Hepatocyte (in vitro differentiated cells): ENCODE data around the gene ADD1. TPM values are rescaled to one million over a fixed set of nuclear protein-coding genes. Genes with fewer than 3 reads are reported as not detected.
"Not testable (repeated sequence)": the region's sequence is repeated elsewhere in the genome, so short reads cannot be mapped to it uniquely, and the experiment has no call there.

ENCODE experiments used
- DNase-seq: peaks from one replicate; pipeline ENCODE4 v3.0.0-alpha.2; 2016; ENCODE audit warnings: low spot score
- H2AFZ ChIP-seq: fragments of 200-600 bp; sonication (generic); 2 replicates; pipeline ENCODE4 v1.6.0; 2016; ENCODE audit warnings: antibody characterized with exemption, mild to moderate bottlenecking
- H3K27ac ChIP-seq: fragments of 200-600 bp; sonication (generic); 2 replicates; pipeline ENCODE4 v1.5.1; 2016; ENCODE audit warnings: mild to moderate bottlenecking
- H3K27me3 ChIP-seq: fragments of 200-600 bp; sonication (generic); 2 replicates; pipeline ENCODE4 v1.6.1; 2016
- H3K36me3 ChIP-seq: fragments of 200-600 bp; sonication (generic); replicated peaks from 2 replicates; pipeline ENCODE4 v1.5.1; 2016; ENCODE audit warnings: low read depth; ENCODE audit not compliant: insufficient read depth
- H3K4me1 ChIP-seq: fragments of 200-600 bp; sonication (generic); 2 replicates; pipeline ENCODE4 v1.5.1; 2016; ENCODE audit warnings: mild to moderate bottlenecking, moderate library complexity; ENCODE audit not compliant: insufficient read depth
- H3K4me2 ChIP-seq: fragments of 200-600 bp; sonication (generic); 2 replicates; pipeline ENCODE4 v1.6.0; 2016
- H3K4me3 ChIP-seq: fragments of 200-600 bp; sonication (generic); 2 replicates; pipeline ENCODE4 v1.5.1; 2016; ENCODE audit warnings: mild to moderate bottlenecking
- H3K79me2 ChIP-seq: fragments of 200-600 bp; sonication (generic); 2 replicates; pipeline ENCODE4 v1.6.0; 2017; ENCODE audit warnings: mild to moderate bottlenecking
- H3K9me2 ChIP-seq: fragments of 200-600 bp; sonication (generic); replicated peaks from 2 replicates; pipeline ENCODE4 v1.6.0; 2017; ENCODE audit warnings: mild to moderate bottlenecking; ENCODE audit not compliant: insufficient read depth
- H3K9me3 ChIP-seq: fragments of 200-600 bp; sonication (generic); 2 replicates; pipeline ENCODE4 v1.5.1; 2016; ENCODE audit warnings: low read depth, mild to moderate bottlenecking
- H4K20me1 ChIP-seq: fragments of 200-600 bp; sonication (generic); 2 replicates; pipeline ENCODE4 v1.6.0; 2016; ENCODE audit warnings: mild to moderate bottlenecking; ENCODE audit not compliant: insufficient read depth, poor library complexity, severe bottlenecking
- CTCF ChIP-seq: fragments of 200-600 bp; sonication (generic); IDR thresholded peaks from 2 replicates; pipeline ENCODE4 v1.5.1; 2016; ENCODE audit warnings: antibody characterized with exemption, mild to moderate bottlenecking; ENCODE audit not compliant: poor library complexity
- EZH2 ChIP-seq: fragments of 200-600 bp; sonication (generic); IDR thresholded peaks from 2 replicates; pipeline ENCODE4 v1.6.1; 2016; ENCODE audit warnings: antibody characterized with exemption, mild to moderate bottlenecking, borderline replicate concordance
- EZH2phosphoT487 ChIP-seq: fragments of 200-600 bp; sonication (generic); IDR thresholded peaks from one replicate; pipeline ENCODE4 v1.6.1; 2018; ENCODE audit warnings: antibody characterized with exemption, mild to moderate bottlenecking, low read depth, moderate library complexity; ENCODE audit not compliant: unreplicated experiment, severe bottlenecking
- WGBS: methylation state at CpG from one replicate; pipeline ENCODE4 v1.1.6; 2016; ENCODE audit warnings: low lambda C conversion rate; ENCODE audit errors: missing lambda C conversion rate; 5-methylcytosine and 5-hydroxymethylcytosine counted together
- polyA plus RNA-seq: library from polyadenylated mRNA; unstranded; fragments of >200 nt; fragmentation: Nextera tagmentation; extraction: Ambion mirVana; gene quantifications from 2 replicates; pipeline ENCODE4 v1.2.1, GENCODE V29; 2016
- total RNA-seq: library from RNA; depleted of rRNA; stranded (reverse); fragments of >200 nt; gene quantifications from 2 replicates; pipeline ENCODE4 v1.2.3, GENCODE V29; 2014

The ADD1 gene
- total and polyA plus RNA-seq, 2 experiments from 2014 or later: 179 to 208 TPM

GRCh38 chr4:2950221-2950989, 106.8 kb downstream of the ADD1 start:
- Histone ChIP-seq H2AFZ (no peak overlapping the region), H3K9me2 (no peaks in the 10 kb centered on the region), H3K9me3 (no peaks in the 10 kb centered on the region), H3K36me3 (no peaks in the 10 kb centered on the region), H4K20me1 (no peaks in the 10 kb centered on the region), H3K27me3 (no peaks in the 10 kb centered on the region), H3K4me3 (no peak overlapping the region), H3K79me2 (peaks cover 4% of the 10 kb centered on the region), H3K4me2 (no peak overlapping the region), H3K27ac (no peak overlapping the region), H3K4me1 (no peaks in the 10 kb centered on the region)
- TF ChIP-seq EZH2phosphoT487 (no peak), EZH2 (no peak), CTCF (no peak)
- 96% methylated on average over 16 of the region's 16 CpGs for WGBS
- no peak for DNase-seq

GRCh38 chr4:2953496-2953895, 109.9 kb downstream of the ADD1 start:
- H3K4me3 ChIP-seq: no peak overlapping the region
- no peak for TF ChIP-seq CTCF
- no peak for TF ChIP-seq EZH2
- no peak for TF ChIP-seq EZH2phosphoT487
- no peak for DNase-seq
- H3K9me2 ChIP-seq: no peaks in the 10 kb centered on the region
- no peak overlapping the region for H3K27ac ChIP-seq
- no peaks in the 10 kb centered on the region for H3K36me3 ChIP-seq
- no peak overlapping the region for H3K4me2 ChIP-seq
- WGBS: 94% methylated on average over 6 of the region's 6 CpGs
- H3K4me1 ChIP-seq: peaks cover 7% of the 10 kb centered on the region
- H3K79me2 ChIP-seq: peaks cover 34% of the 10 kb centered on the region
- H2AFZ ChIP-seq: no peak overlapping the region
- H4K20me1 ChIP-seq: no peaks in the 10 kb centered on the region
- no peaks in the 10 kb centered on the region for H3K27me3 ChIP-seq
- no peaks in the 10 kb centered on the region for H3K9me3 ChIP-seq

- no peak for DNase-seq
- H3K27me3 ChIP-seq: no peaks in the 10 kb centered on the region
- peaks cover 2% of the 10 kb centered on the region for H4K20me1 ChIP-seq
- H3K36me3 ChIP-seq: no peaks in the 10 kb centered on the region
- TF ChIP-seq CTCF (peak; percentile 12), EZH2phosphoT487 (no peak)
- no peak overlapping the region for H2AFZ ChIP-seq
- H3K4me3 ChIP-seq: no peak overlapping the region
- no peaks in the 10 kb centered on the region for H3K9me2 ChIP-seq
- H3K4me2 ChIP-seq: no peak overlapping the region
- 90% methylated on average over 12 of the region's 33 CpGs for WGBS
- H3K9me3 ChIP-seq: no peaks in the 10 kb centered on the region
- H3K79me2 ChIP-seq: peaks cover 43% of the 10 kb centered on the region
- H3K27ac ChIP-seq: no peak overlapping the region
- H3K4me1 ChIP-seq: peaks cover 9% of the 10 kb centered on the region
These were observed 110.9 kb downstream of the ADD1 start for GRCh38 chr4:2954358-2955185.

- H3K27ac ChIP-seq, H3K9me3 ChIP-seq, DNase-seq, H3K36me3 ChIP-seq, H3K4me3 ChIP-seq, H3K4me2 ChIP-seq, H2AFZ ChIP-seq, H3K9me2 ChIP-seq, H3K4me1 ChIP-seq, H3K27me3 ChIP-seq, H4K20me1 ChIP-seq: not testable (repeated sequence)
- WGBS: 98% methylated on average over 20 of the region's 44 CpGs
- H3K79me2 ChIP-seq: peaks cover 51% of the 10 kb centered on the region
These were observed 111.8 kb downstream of the ADD1 start for GRCh38 chr4:2955186-2956044.
